ENCODE data around the gene OR10H2. TPM values are rescaled to one million over a fixed set of nuclear protein-coding genes. Genes with fewer than 3 reads are reported as not detected.
"Not testable (repeated sequence)": the region's sequence is repeated elsewhere in the genome, so short reads cannot be mapped to it uniquely, and the experiment has no call there.

Gene OR10H2
- total RNA-seq, 1 experiment from 2014 or later: not detected

GRCh38 chr19:15758379-15758778, 30.6 kb downstream of the OR10H2 start:
- H3K9me3 Mint-ChIP-seq (ENCODE audit: low read depth, unreplicated experiment): no peaks in the 10 kb centered on the region
- no peak for DNase-seq
- peaks cover 7% of the 10 kb centered on the region for H3K4me1 Mint-ChIP-seq (ENCODE audit: low read depth, unreplicated experiment)
- intact Hi-C loops (cut with micrococcal nuclease; ENCODE audit: unreplicated experiment): no loop called here
- peaks cover 64% of the 10 kb centered on the region for H3K27me3 Mint-ChIP-seq (ENCODE audit: unreplicated experiment)
- no peak overlapping the region for H3K4me3 Mint-ChIP-seq (ENCODE audit: low read depth, unreplicated experiment)
- peaks cover 3% of the 10 kb centered on the region for H3K36me3 Mint-ChIP-seq (ENCODE audit: insufficient read depth, unreplicated experiment)
- no peak overlapping the region for H3K27ac Mint-ChIP-seq (ENCODE audit: unreplicated experiment)
- BruUV-seq (replicated peaks): no TSS peak
- TF ChIP-seq, protein P1, sequence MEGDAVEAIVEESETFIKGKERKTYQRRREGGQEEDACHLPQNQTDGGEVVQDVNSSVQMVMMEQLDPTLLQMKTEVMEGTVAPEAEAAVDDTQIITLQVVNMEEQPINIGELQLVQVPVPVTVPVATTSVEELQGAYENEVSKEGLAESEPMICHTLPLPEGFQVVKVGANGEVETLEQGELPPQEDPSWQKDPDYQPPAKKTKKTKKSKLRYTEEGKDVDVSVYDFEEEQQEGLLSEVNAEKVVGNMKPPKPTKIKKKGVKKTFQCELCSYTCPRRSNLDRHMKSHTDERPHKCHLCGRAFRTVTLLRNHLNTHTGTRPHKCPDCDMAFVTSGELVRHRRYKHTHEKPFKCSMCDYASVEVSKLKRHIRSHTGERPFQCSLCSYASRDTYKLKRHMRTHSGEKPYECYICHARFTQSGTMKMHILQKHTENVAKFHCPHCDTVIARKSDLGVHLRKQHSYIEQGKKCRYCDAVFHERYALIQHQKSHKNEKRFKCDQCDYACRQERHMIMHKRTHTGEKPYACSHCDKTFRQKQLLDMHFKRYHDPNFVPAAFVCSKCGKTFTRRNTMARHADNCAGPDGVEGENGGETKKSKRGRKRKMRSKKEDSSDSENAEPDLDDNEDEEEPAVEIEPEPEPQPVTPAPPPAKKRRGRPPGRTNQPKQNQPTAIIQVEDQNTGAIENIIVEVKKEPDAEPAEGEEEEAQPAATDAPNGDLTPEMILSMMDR (IDR thresholded peaks at IDR 0.05; ENCODE audit: unreplicated experiment): no peak
- CTCF ChIA-PET: no interaction called here

GRCh38 chr19:15759962-15760565, 32.2 kb downstream of the OR10H2 start:
- CTCF ChIA-PET: no interaction called here
- BruUV-seq (replicated peaks): no TSS peak
- H3K27me3 Mint-ChIP-seq (ENCODE audit: unreplicated experiment): peaks cover 47% of the 10 kb centered on the region
- peak overlapping the region; percentile 58 for H3K4me3 Mint-ChIP-seq (ENCODE audit: low read depth, unreplicated experiment)
- H3K4me1 Mint-ChIP-seq (ENCODE audit: low read depth, unreplicated experiment): peaks cover 7% of the 10 kb centered on the region
- DNase-seq: peak; percentile 34
- intact Hi-C loops (cut with micrococcal nuclease; ENCODE audit: unreplicated experiment): loop anchor here (5.0 kb wide), 1 partner anchor 128 kb away; no protein-coding TSS in a partner anchor
- H3K27ac Mint-ChIP-seq (ENCODE audit: unreplicated experiment): no peak overlapping the region
- H3K9me3 Mint-ChIP-seq (ENCODE audit: low read depth, unreplicated experiment): no peaks in the 10 kb centered on the region
- TF ChIP-seq, protein P1 (IDR thresholded peaks at IDR 0.05; ENCODE audit: unreplicated experiment): peak; percentile 32
- peaks cover 3% of the 10 kb centered on the region for H3K36me3 Mint-ChIP-seq (ENCODE audit: insufficient read depth, unreplicated experiment)

DNA sequence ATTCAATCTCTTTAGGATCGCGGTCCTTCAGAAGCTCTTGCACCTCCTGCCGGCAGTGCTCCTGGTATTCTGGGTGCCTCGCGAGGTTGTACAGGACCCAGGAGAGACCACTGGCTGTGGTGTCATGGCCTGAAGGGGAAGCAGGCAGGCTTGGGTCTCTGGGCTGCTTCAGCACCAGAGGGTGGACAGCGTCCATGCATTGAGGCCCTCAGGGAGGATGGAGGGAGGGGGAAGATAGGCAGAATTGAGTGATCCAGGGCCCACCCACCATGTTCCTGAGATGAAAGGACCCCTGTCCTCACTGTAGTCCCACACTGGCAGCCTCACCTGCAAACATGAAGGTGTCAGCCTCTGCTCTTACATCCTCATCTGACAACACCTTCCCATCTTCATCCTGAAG, 41.8 kb downstream of the OR10H2 start:
- H3K27ac Mint-ChIP-seq (ENCODE audit: unreplicated experiment): no peak overlapping the region
- CTCF ChIA-PET: no interaction called here
- H3K4me3 Mint-ChIP-seq (ENCODE audit: low read depth, unreplicated experiment): no peak overlapping the region
- no peaks in the 10 kb centered on the region for H3K4me1 Mint-ChIP-seq (ENCODE audit: low read depth, unreplicated experiment)
- H3K27me3 Mint-ChIP-seq (ENCODE audit: unreplicated experiment): peaks cover 66% of the 10 kb centered on the region
- intact Hi-C loops (cut with micrococcal nuclease; ENCODE audit: unreplicated experiment): no loop called here
- no TSS peak for BruUV-seq (replicated peaks)
- TF ChIP-seq, protein P1 (IDR thresholded peaks at IDR 0.05; ENCODE audit: unreplicated experiment): no peak
- no peak for DNase-seq
- no peaks in the 10 kb centered on the region for H3K36me3 Mint-ChIP-seq (ENCODE audit: insufficient read depth, unreplicated experiment)
- H3K9me3 Mint-ChIP-seq (ENCODE audit: low read depth, unreplicated experiment): no peaks in the 10 kb centered on the region

- intact Hi-C loops (cut with micrococcal nuclease; ENCODE audit: unreplicated experiment); CTCF ChIA-PET; BruUV-seq (replicated peaks); H3K4me1 Mint-ChIP-seq (ENCODE audit: low read depth, unreplicated experiment); H3K9me3 Mint-ChIP-seq (ENCODE audit: low read depth, unreplicated experiment); H3K27ac Mint-ChIP-seq (ENCODE audit: unreplicated experiment); H3K36me3 Mint-ChIP-seq (ENCODE audit: insufficient read depth, unreplicated experiment); DNase-seq; H3K4me3 Mint-ChIP-seq (ENCODE audit: low read depth, unreplicated experiment): not testable (repeated sequence)
- H3K27me3 Mint-ChIP-seq (ENCODE audit: unreplicated experiment): peaks cover 62% of the 10 kb centered on the region
These were observed 46.3 kb downstream of the OR10H2 start for GRCh38 chr19:15774159-15774558.

DNA sequence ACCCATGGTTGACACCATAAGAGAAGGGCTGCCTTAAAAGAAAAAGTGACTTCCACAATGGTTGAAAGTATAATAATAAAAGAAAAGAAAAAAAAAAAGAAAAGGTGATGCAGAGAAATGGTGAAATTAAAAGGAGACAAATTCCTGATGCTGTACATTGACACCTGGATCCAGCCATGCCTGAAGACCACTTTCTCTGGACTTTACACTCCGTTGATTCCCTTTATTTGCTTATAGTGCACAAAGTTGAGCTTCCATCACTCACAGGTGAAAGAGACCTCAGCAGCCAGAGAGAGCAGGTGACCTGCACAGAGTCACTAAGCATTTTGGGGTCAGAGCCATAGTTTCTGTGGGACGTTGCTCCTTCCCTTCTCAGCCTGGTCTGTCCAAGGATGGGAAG, 47.4 kb downstream of the OR10H2 start:
- no peak overlapping the region for H3K4me3 Mint-ChIP-seq (ENCODE audit: low read depth, unreplicated experiment)
- H3K9me3 Mint-ChIP-seq (ENCODE audit: low read depth, unreplicated experiment): no peaks in the 10 kb centered on the region
- no peaks in the 10 kb centered on the region for H3K4me1 Mint-ChIP-seq (ENCODE audit: low read depth, unreplicated experiment)

More for the DNA sequence above, 47.4 kb downstream of the OR10H2 start:
- Mint-ChIP-seq H3K27ac (ENCODE audit: unreplicated experiment) (no peak overlapping the region), H3K36me3 (ENCODE audit: insufficient read depth, unreplicated experiment) (no peaks in the 10 kb centered on the region), H3K27me3 (ENCODE audit: unreplicated experiment) (peaks cover 51% of the 10 kb centered on the region)
- DNase-seq: no peak
- CTCF ChIA-PET: no interaction called here
- intact Hi-C loops (cut with micrococcal nuclease; ENCODE audit: unreplicated experiment): no loop called here
- TF ChIP-seq, protein P1 (IDR thresholded peaks at IDR 0.05; ENCODE audit: unreplicated experiment): no peak
- no TSS peak for BruUV-seq (replicated peaks)
